HG03159 (cell line): ENCODE measurements around the gene CRACDL.

Experiments
- ATAC-seq: cut with Tn5 transposase; IDR thresholded peaks from one replicate; pipeline ENCODE4 v1.9.1; 2021; ENCODE audit warnings: mild to moderate bottlenecking, moderate library complexity; ENCODE audit not compliant: unreplicated experiment

CRACDL gene

GRCh38 chr2:98935777-98936352 is at the start of gene CRACDL:
Gene CRACDL (minus strand): TSS chr2:98936225. CDS start chr2:98846800, 89,425 bp downstream.
- no peak for ATAC-seq

GRCh38 chr2:98975611-98976010 is 39.6 kb upstream of the CRACDL start:
- no peak for ATAC-seq

GRCh38 chr2:98972582-98973167 is 36.6 kb upstream of the CRACDL start:
- no peak for ATAC-seq

- ATAC-seq = no peak
These were observed 23.9 kb upstream of the CRACDL start for GRCh38 chr2:98959810-98960507.

- no peak for ATAC-seq
These were observed 16.9 kb upstream of the CRACDL start for GRCh38 chr2:98952966-98953365.

- ATAC-seq = no peak
These were observed 13.1 kb upstream of the CRACDL start for GRCh38 chr2:98948956-98949739.

- ATAC-seq = no peak
These were observed 11.5 kb upstream of the CRACDL start for GRCh38 chr2:98947554-98947953.

- ATAC-seq = no peak
These were observed 10.8 kb upstream of the CRACDL start for GRCh38 chr2:98946855-98947254.

- ATAC-seq = no peak
These were observed 8.8 kb upstream of the CRACDL start for GRCh38 chr2:98944775-98945174.

- no peak for ATAC-seq
These were observed 4.1 kb upstream of the CRACDL start for GRCh38 chr2:98940102-98940501.

GRCh38 chr2:98937906-98938305 is 1.9 kb upstream of the CRACDL start:
- no peak for ATAC-seq

- no peak for ATAC-seq
These were observed 627 bp upstream of the CRACDL start for GRCh38 chr2:98936353-98937351.

GRCh38 chr2:98935111-98935770 is 784 bp downstream of the CRACDL start:
- no peak for ATAC-seq

- no peak for ATAC-seq
These were observed 3.2 kb downstream of the CRACDL start for GRCh38 chr2:98932778-98933343.

GRCh38 chr2:98932164-98932563 is 3.9 kb downstream of the CRACDL start:
- ATAC-seq = no peak

- no peak for ATAC-seq
These were observed 4.4 kb downstream of the CRACDL start for GRCh38 chr2:98931596-98931995.

- ATAC-seq = no peak
These were observed 6.1 kb downstream of the CRACDL start for GRCh38 chr2:98929920-98930319.

GRCh38 chr2:98928242-98928641 is 7.8 kb downstream of the CRACDL start:
- no peak for ATAC-seq

- no peak for ATAC-seq
These were observed 9.0 kb downstream of the CRACDL start for GRCh38 chr2:98927027-98927426.

- no peak for ATAC-seq
These were observed 9.4 kb downstream of the CRACDL start for GRCh38 chr2:98926601-98927000.
